Endothelial cell of umbilical vein (primary cell): ENCODE results near the gene SLITRK3. TPM values are rescaled to one million over a fixed set of nuclear protein-coding genes. Genes with fewer than 3 reads are reported as not detected.

ENCODE experiments used
- BruUV-seq: library from RNA; stranded (reverse); fragments of 400-500 nt; replicated peaks from 2 replicates; lab custom pipeline; 2021; lab: Mats Ljungman, UMichigan
- CTCF ChIA-PET: fragments of 300-600, 350-600 bp; sonication (Branson Sonifier 250); formaldehyde crosslinking; loops from one replicate; lab custom pipeline; 2021; ENCODE audit warnings: antibody characterized with exemption, inconsistent platforms; lab: Charles Lee
- POLR2A ChIA-PET: fragments of 300-600, 350-600 bp; sonication (Branson Sonifier 250); formaldehyde crosslinking; loops from one replicate; lab custom pipeline; 2021; ENCODE audit warnings: antibody characterized with exemption, inconsistent platforms; lab: Charles Lee
- DNase-seq: peaks from one replicate; pipeline ENCODE4 v3.0.0-alpha.2; 2011; ENCODE audit warnings: low read depth, low spot score
- FAIRE-seq: peaks from 2 replicates; lab custom pipeline; 2011; peaks lifted over from hg19 to GRCh38; lab: Jason Lieb, UNC
- H2AFZ ChIP-seq: 2 replicates; pipeline ENCODE4 v1.6.0; 2012; ENCODE audit warnings: low read depth, low read length, control low read depth, inconsistent platforms
- H3K27ac ChIP-seq: 2 replicates; pipeline ENCODE4 v1.5.1; 2011; ENCODE audit warnings: low read depth, mild to moderate bottlenecking, control low read depth, low read length, moderate library complexity; ENCODE audit not compliant: insufficient read depth
- H3K27me3 ChIP-seq, 2 experiments: 2 replicates each; pipeline versions ENCODE4 v1.6.0 to v1.6.1; 2011; ENCODE audit warnings: low read length in 2 of 2, mixed read lengths in 1 of 2; ENCODE audit not compliant: control insufficient read depth in 2 of 2, insufficient read depth in 2 of 2
- H3K36me3 ChIP-seq, 2 experiments: 2 replicates in 1 of 2; 3 replicates in 1 of 2; pipeline ENCODE4 v1.5.1; 2011; ENCODE audit warnings: low read length in 2 of 2, mild to moderate bottlenecking in 1 of 2, moderate library complexity in 1 of 2; ENCODE audit not compliant: control insufficient read depth in 2 of 2, insufficient read depth in 2 of 2; ENCODE audit errors: extremely low read depth in 1 of 2
- H3K4me1 ChIP-seq: 3 replicates; pipeline ENCODE4 v1.5.1; 2011; ENCODE audit warnings: mild to moderate bottlenecking, low read length; ENCODE audit not compliant: control insufficient read depth, insufficient read depth; ENCODE audit errors: extremely low read depth
- H3K4me2 ChIP-seq: 2 replicates; pipeline ENCODE4 v1.6.1; 2011; ENCODE audit warnings: low read length, control low read depth, mixed read lengths; ENCODE audit not compliant: insufficient read depth
- H3K4me3 ChIP-seq, 3 experiments: fragments of 200-600 bp in 1 of 3; sonication (generic), shearing (Covaris generic) in 1 of 3; replicated peaks in 1 of 3; 2 replicates each; pipeline ENCODE4 v1.5.1; 2011 to 2016; ENCODE audit warnings: control low read depth in 3 of 3, low read length in 3 of 3, mild to moderate bottlenecking in 2 of 3, inconsistent platforms in 1 of 3, low read depth in 1 of 3, moderate library complexity in 1 of 3; ENCODE audit not compliant: insufficient read depth in 1 of 3
- H3K79me2 ChIP-seq: 2 replicates; pipeline ENCODE4 v1.6.0; 2012; ENCODE audit warnings: low read length, inconsistent platforms; ENCODE audit not compliant: control insufficient read depth, insufficient read depth
- H3K9ac ChIP-seq: replicated peaks from 2 replicates; pipeline ENCODE3; 2011; ENCODE audit warnings: low read length, control low read depth; ENCODE audit not compliant: insufficient read depth; ENCODE audit errors: extremely low read depth
- H3K9me1 ChIP-seq: replicated peaks from 3 replicates; pipeline ENCODE4 v1.6.0; 2011; ENCODE audit warnings: mild to moderate bottlenecking, low read length; ENCODE audit not compliant: control insufficient read depth, insufficient read depth; ENCODE audit errors: extremely low read depth
- H3K9me3 ChIP-seq: replicated peaks from 2 replicates; pipeline ENCODE4 v1.5.1; 2012; ENCODE audit warnings: low read length, inconsistent platforms; ENCODE audit not compliant: control insufficient read depth, insufficient read depth
- H4K20me1 ChIP-seq: replicated peaks from 2 replicates; pipeline ENCODE3; 2011; ENCODE audit warnings: mild to moderate bottlenecking, low read length; ENCODE audit not compliant: control insufficient read depth, insufficient read depth; ENCODE audit errors: extremely low read depth
- CTCF ChIP-seq, 2 donors: IDR thresholded peaks; 1 replicate in 1 of 2; 2 replicates in 1 of 2; pipeline ENCODE4 v1.5.1; 2011; ENCODE audit warnings: low read length in 2 of 2, mild to moderate bottlenecking in 2 of 2, moderate library complexity in 2 of 2, control low read depth in 1 of 2, inconsistent platforms in 1 of 2, low read depth in 1 of 2; ENCODE audit not compliant: insufficient read depth in 1 of 2; ENCODE audit errors: extremely low read depth in 1 of 2
- EZH2 ChIP-seq: IDR thresholded peaks from 2 replicates; pipeline ENCODE4 v1.6.1; 2012; ENCODE audit warnings: borderline replicate concordance, low read depth, mild to moderate bottlenecking, moderate library complexity, low read length, inconsistent platforms; ENCODE audit not compliant: severe bottlenecking
- FOS ChIP-seq: IDR thresholded peaks from 2 replicates; pipeline ENCODE4 v1.6.1; 2011; ENCODE audit warnings: mild to moderate bottlenecking, low read length, moderate library complexity, borderline replicate concordance; ENCODE audit not compliant: insufficient read depth
- GATA2 ChIP-seq: IDR thresholded peaks from 2 replicates; pipeline ENCODE4 v1.7.0; 2011; ENCODE audit warnings: low read depth, mild to moderate bottlenecking, moderate library complexity, mixed read lengths, low read length; ENCODE audit not compliant: insufficient read length, insufficient read depth
- JUN ChIP-seq: IDR thresholded peaks from 2 replicates; pipeline ENCODE4 v1.6.1; 2011; ENCODE audit warnings: borderline replicate concordance, low read depth; ENCODE audit not compliant: insufficient read length, insufficient read depth
- MAX ChIP-seq: IDR thresholded peaks from 2 replicates; pipeline ENCODE4 v1.6.1; 2011; ENCODE audit not compliant: insufficient read depth, insufficient read length
- MYC ChIP-seq: IDR thresholded peaks from one replicate; pipeline ENCODE4 v1.6.1; 2011; ENCODE audit warnings: mild to moderate bottlenecking, low read depth, low read length
- dilution Hi-C: fragments of 300-500 bp; cut with MboI; formaldehyde crosslinking; loops from one replicate; pipeline ENCODE4 v1.15.0; 2019; ENCODE audit warnings: low sequenced_read_pairs; ENCODE audit not compliant: extremely low pct_ligation_motif_present
- intact Hi-C: fragments of 100-400 bp; cut with micrococcal nuclease; formaldehyde crosslinking; loops from one replicate; pipeline ENCODE4 v1.10.0; 2022
- polyA plus RNA-seq, 4 experiments: library from polyadenylated mRNA; depleted of rRNA in 3 of 4; stranded (reverse) in 3 of 4; unstranded in 1 of 4; fragments of >200 nt; gene quantifications; 2 replicates each; pipeline versions ENCODE4 v1.2.1 to v1.2.3, GENCODE V29; 2011 to 2012; ENCODE audit warnings: missing spikeins in 1 of 4
- total RNA-seq: library from RNA; stranded (reverse); gene quantifications from 2 replicates; pipeline ENCODE4 v1.2.3, GENCODE V29; 2021

The SLITRK3 gene
- total and polyA plus RNA-seq, 2 donors (not counting 3 experiments of a cell fraction or from before 2014, with no cell fraction given) = not detected

GRCh38 chr3:165210727-165211126 lies 14.5 kb upstream of the SLITRK3 start:
- no peaks in the 10 kb centered on the region for H3K9me3 ChIP-seq
- no TSS peak for BruUV-seq
- H3K9ac ChIP-seq = no peak overlapping the region
- no peak overlapping the region for H3K27ac ChIP-seq
- TF ChIP-seq MAX = no peak
- TF ChIP-seq JUN = no peak
- no peak for TF ChIP-seq CTCF (IDR thresholded peaks at IDR 0.05; ENCODE audit: extremely low read depth in 1 of 2, insufficient read depth in 1 of 2, low read depth in 1 of 2, low read length in 2 of 2)
- no peak for TF ChIP-seq FOS
- no peak for TF ChIP-seq EZH2
- no peak for TF ChIP-seq MYC
- TF ChIP-seq GATA2 = no peak
- intact Hi-C loops (no loop called here), dilution Hi-C loops (no loop called here)
- ChIA-PET CTCF (interaction anchor here (1.2 kb wide), 1 partner anchor 11 kb away, joined by 4 read pairs; no protein-coding TSS in a partner anchor), POLR2A (no interaction called here)
- H3K27me3 ChIP-seq = no peaks in the 10 kb centered on the region
- DNase-seq (no peak), FAIRE-seq (no peak)
- no peaks in the 10 kb centered on the region for H3K36me3 ChIP-seq
- H3K4me3 ChIP-seq = no peak overlapping the region
- H2AFZ ChIP-seq = no peak overlapping the region
- H3K79me2 ChIP-seq = no peaks in the 10 kb centered on the region
- H3K4me2 ChIP-seq = no peak overlapping the region
- no peaks in the 10 kb centered on the region for H3K4me1 ChIP-seq
- no peaks in the 10 kb centered on the region for H4K20me1 ChIP-seq
- no peaks in the 10 kb centered on the region for H3K9me1 ChIP-seq
